Activated CD8-positive, alpha-beta T cell treated with anti-CD3 and anti-CD28 coated beads, Interleukin-2, amount 10 ng/mL, durations not matched to agents 7 days and 5 days (primary cell): ENCODE data around the gene TRIM59. TPM values are rescaled to one million over a fixed set of nuclear protein-coding genes. Genes with fewer than 3 reads are reported as not detected.
"Not testable (repeated sequence)": the region's sequence is repeated elsewhere in the genome, so short reads cannot be mapped to it uniquely, and the experiment has no call there.

Source experiments
- ATAC-seq: fragments of 150-1000 bp; cut with Tn5 transposase; one replicate; pipeline ENCODE4 v1.10.0; 2021; ENCODE audit warnings: moderate library complexity
- CTCF ChIA-PET: fragments of 350-600 bp; sonication (Branson Sonifier 250); formaldehyde crosslinking; loops from one replicate; lab custom pipeline; 2021; ENCODE audit warnings: antibody characterized with exemption; lab: Charles Lee
- POLR2A ChIA-PET: fragments of 350-600 bp; sonication (Branson Sonifier 250); formaldehyde crosslinking; loops from one replicate; lab custom pipeline; 2021; ENCODE audit warnings: antibody characterized with exemption; lab: Charles Lee
- DNase-seq: peaks from one replicate; pipeline ENCODE4 v3.0.0-alpha.2; 2020
- H3K27ac Mint-ChIP-seq: one replicate; pipeline ENCODE4 v1.8.0; 2021; ENCODE audit warnings: mild to moderate bottlenecking, mixed read lengths
- H3K27me3 Mint-ChIP-seq: one replicate; pipeline ENCODE4 v1.8.0; 2021; ENCODE audit warnings: low read depth, mixed read lengths
- H3K36me3 Mint-ChIP-seq: one replicate; pipeline ENCODE4 v1.8.0; 2021; ENCODE audit warnings: low read depth, mixed read lengths
- H3K4me1 Mint-ChIP-seq: one replicate; pipeline ENCODE4 v1.8.0; 2021; ENCODE audit warnings: low read depth, mixed read lengths
- H3K4me3 Mint-ChIP-seq: one replicate; pipeline ENCODE4 v1.8.0; 2021; ENCODE audit warnings: mild to moderate bottlenecking, mixed read lengths
- H3K9me3 Mint-ChIP-seq: one replicate; pipeline ENCODE4 v1.8.0; 2022; ENCODE audit warnings: mixed read lengths; ENCODE audit not compliant: insufficient read depth
- total RNA-seq, 2 experiments: library from RNA; stranded (reverse); gene quantifications; one replicate each; pipeline ENCODE4 v1.2.3, GENCODE V29; 2021

The TRIM59 gene
- total RNA-seq, 2 experiments from 2014 or later = 51.2 to 53.5 TPM

DNA sequence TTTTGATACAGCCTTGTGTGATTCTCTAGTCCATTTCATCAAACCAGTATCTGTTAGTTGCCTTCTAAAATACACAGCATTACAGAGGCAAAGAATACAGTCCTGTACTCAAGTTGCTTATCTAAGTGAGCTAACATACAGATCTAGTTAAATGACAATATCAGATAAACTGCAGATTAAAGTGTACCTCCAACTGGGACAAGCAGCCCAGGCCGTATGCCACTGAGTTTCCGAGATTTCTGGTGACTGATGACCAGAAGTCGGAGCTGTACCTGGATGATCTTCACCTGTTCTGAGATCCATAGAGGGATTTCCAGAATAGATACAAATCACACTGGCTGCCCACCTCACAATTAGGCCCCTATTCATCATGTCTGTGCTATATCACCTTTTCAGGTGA lies 6.3 kb upstream of the TRIM59 start:
- ChIA-PET CTCF (interaction anchor here (1.0 kb wide), 1 partner anchor 108 kb away, joined by 3 read pairs; no protein-coding TSS in a partner anchor), POLR2A (interaction anchor here (1.0 kb wide), 1 partner anchor 56 kb away, joined by 3 read pairs; no protein-coding TSS in a partner anchor)
- Mint-ChIP-seq H3K4me1 (peaks cover under 1% of the 10 kb centered on the region), H3K9me3 (no peaks in the 10 kb centered on the region), H3K4me3 (no peak overlapping the region), H3K27ac (no peak overlapping the region), H3K36me3 (no peaks in the 10 kb centered on the region), H3K27me3 (peaks cover 12% of the 10 kb centered on the region)
- DNase-seq (no peak), ATAC-seq (no peak)

DNA sequence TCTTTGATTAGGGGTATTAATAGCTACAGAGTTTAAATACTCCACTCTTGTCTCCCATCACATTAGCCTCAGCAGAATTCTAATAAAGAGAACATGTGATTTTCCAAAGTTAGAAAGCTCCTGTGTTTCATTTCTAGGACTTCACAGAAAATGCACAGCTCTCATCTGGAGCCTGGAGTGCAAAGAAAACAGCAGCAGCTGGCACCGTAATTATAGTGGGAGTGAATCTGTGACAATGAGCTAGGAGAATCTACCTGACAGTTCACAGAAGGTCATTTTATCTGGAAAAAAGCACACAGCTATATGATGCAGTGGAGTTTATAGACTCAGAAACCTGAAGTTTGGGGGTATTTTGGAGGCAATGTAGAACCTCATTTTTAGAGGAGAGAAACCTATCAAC lies 5.4 kb upstream of the TRIM59 start:
- Mint-ChIP-seq H3K4me3 (no peak overlapping the region), H3K4me1 (peaks cover 9% of the 10 kb centered on the region), H3K36me3 (peaks cover 6% of the 10 kb centered on the region), H3K27ac (no peak overlapping the region), H3K9me3 (no peaks in the 10 kb centered on the region), H3K27me3 (peaks cover 12% of the 10 kb centered on the region)
- no peak for DNase-seq
- ChIA-PET POLR2A (interaction anchor here (1.0 kb wide), 1 partner anchor 55 kb away, joined by 3 read pairs; no protein-coding TSS in a partner anchor), CTCF (interaction anchor here (1.0 kb wide), 1 partner anchor 109 kb away, joined by 3 read pairs; no protein-coding TSS in a partner anchor)
- no peak for ATAC-seq

GRCh38 chr3:160452251-160452650 lies 2.7 kb upstream of the TRIM59 start:
- ATAC-seq, DNase-seq, H3K9me3 Mint-ChIP-seq, H3K27ac Mint-ChIP-seq, H3K4me3 Mint-ChIP-seq, H3K27me3 Mint-ChIP-seq: not testable (repeated sequence)
- ChIA-PET POLR2A (interaction anchor here (0.5 kb wide), 1 partner anchor 327 kb away, joined by 4 read pairs; no protein-coding TSS in a partner anchor), CTCF (interaction anchor here (1.9 kb wide), 1 partner anchor 34 kb away, joined by 5 read pairs; no protein-coding TSS in a partner anchor)
- Mint-ChIP-seq H3K36me3 (peaks cover 24% of the 10 kb centered on the region), H3K4me1 (peaks cover 18% of the 10 kb centered on the region)

DNA sequence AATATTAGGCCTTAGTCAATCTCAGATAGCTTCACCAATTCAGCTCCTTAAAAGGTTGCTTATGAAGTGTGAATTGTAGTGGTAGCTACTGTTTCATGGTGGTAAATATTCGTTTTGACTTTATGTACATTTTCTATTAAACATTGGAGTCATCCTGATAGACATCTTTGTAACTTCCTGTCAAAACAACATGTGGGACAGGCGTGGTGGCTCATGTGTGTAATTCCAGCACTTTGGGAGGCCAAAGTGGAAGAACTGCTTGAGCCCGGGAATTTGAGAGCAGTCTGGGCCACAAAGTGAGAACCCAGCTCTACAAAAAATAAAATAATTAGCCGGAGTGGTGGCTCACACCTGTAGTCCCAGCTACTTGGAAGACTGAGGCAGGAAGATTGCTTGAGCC lies 2.0 kb upstream of the TRIM59 start:
- H3K27ac Mint-ChIP-seq = no peak overlapping the region
- H3K4me1 Mint-ChIP-seq = peaks cover 21% of the 10 kb centered on the region
- no peak overlapping the region for H3K4me3 Mint-ChIP-seq
- POLR2A ChIA-PET = interaction anchor here (2.1 kb wide), 1 partner anchor 48 kb away, joined by 9 read pairs; no protein-coding TSS in a partner anchor
- H3K27me3 Mint-ChIP-seq = peaks cover 3% of the 10 kb centered on the region
- CTCF ChIA-PET = interaction anchor here (1.3 to 2.1 kb wide), 3 partner anchors 32 to 38 kb away, joined by 3 to 5 read pairs (median 5); no protein-coding TSS in a partner anchor
- DNase-seq = no peak
- no peak for ATAC-seq
- H3K36me3 Mint-ChIP-seq = peaks cover 27% of the 10 kb centered on the region
- H3K9me3 Mint-ChIP-seq = no peaks in the 10 kb centered on the region

GRCh38 chr3:160450846-160451245 lies 1.3 kb upstream of the TRIM59 start:
- POLR2A ChIA-PET = interaction anchor here (1.0 to 4.0 kb wide), 7 partner anchors 9 to 114 kb away, joined by 3 to 76 read pairs (median 22); partner anchors contain the start of genes IFT80, KPNA4 and SMC4
- no peaks in the 10 kb centered on the region for H3K27me3 Mint-ChIP-seq
- peaks cover 33% of the 10 kb centered on the region for H3K36me3 Mint-ChIP-seq
- no peaks in the 10 kb centered on the region for H3K9me3 Mint-ChIP-seq
- DNase-seq (no peak), ATAC-seq (no peak)
- peak overlapping the region; percentile 98 for H3K27ac Mint-ChIP-seq
- H3K4me1 Mint-ChIP-seq = peaks cover 27% of the 10 kb centered on the region
- H3K4me3 Mint-ChIP-seq = peak overlapping the region; percentile 89
- CTCF ChIA-PET = interaction anchor here (1.0 to 2.1 kb wide), 5 partner anchors 33 to 567 kb away, joined by 3 to 5 read pairs (median 4); partner anchors contain the start of genes IFT80 and SMC4

- ChIA-PET CTCF (interaction anchor here (0.8 to 2.0 kb wide), 8 partner anchors 14 to 49 kb away, joined by 3 to 9 read pairs (median 4); partner anchors contain the start of gene SMC4), POLR2A (interaction anchor here (0.6 to 4.0 kb wide), 20 partner anchors 9 to 308 kb away, joined by 3 to 76 read pairs (median 5); partner anchors contain the start of genes IFT80, KPNA4 and SMC4)
- ATAC-seq (peak; percentile 57), DNase-seq (peak; percentile 70)
- Mint-ChIP-seq H3K27me3 (no peaks in the 10 kb centered on the region), H3K4me3 (peak overlapping the region; percentile 89), H3K9me3 (no peaks in the 10 kb centered on the region), H3K27ac (peak overlapping the region; percentile 98), H3K4me1 (peaks cover 39% of the 10 kb centered on the region), H3K36me3 (peaks cover 46% of the 10 kb centered on the region)
Measured at GRCh38 chr3:160448845-160449635, 546 bp downstream of the TRIM59 start.

DNA sequence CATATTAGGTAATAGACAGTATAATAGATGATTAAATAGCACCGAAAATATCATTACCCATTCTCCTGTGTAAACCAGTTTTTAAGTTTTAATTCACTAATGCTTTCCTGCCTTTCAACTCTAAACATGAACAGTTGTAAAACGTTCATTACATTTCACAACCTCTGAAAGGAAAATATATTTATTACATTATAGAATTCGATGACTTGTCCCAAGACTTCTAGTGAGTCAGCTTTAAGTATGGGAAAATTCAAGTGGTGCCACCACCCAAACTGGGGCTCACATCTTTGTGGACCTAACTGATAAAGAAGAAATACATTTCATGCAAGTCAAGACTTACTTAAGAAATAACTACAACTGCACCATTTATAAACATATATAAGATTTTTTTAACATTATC lies 2.0 kb downstream of the TRIM59 start:
- Mint-ChIP-seq H3K36me3 (peaks cover 59% of the 10 kb centered on the region), H3K27me3 (no peaks in the 10 kb centered on the region), H3K4me3 (peak overlapping the region; percentile 89), H3K4me1 (peaks cover 51% of the 10 kb centered on the region), H3K9me3 (no peaks in the 10 kb centered on the region), H3K27ac (no peak overlapping the region)
- ChIA-PET POLR2A (interaction anchor here (4.0 kb wide), 1 partner anchor 48 kb away, joined by 76 read pairs; the partner anchor contains the start of genes IFT80 and SMC4), CTCF (interaction anchor here (2.0 kb wide), 1 partner anchor 12 kb away, joined by 9 read pairs; no protein-coding TSS in a partner anchor)
- ATAC-seq (no peak), DNase-seq (no peak)

- CTCF ChIA-PET = no interaction called here
- Mint-ChIP-seq H3K27ac (no peak overlapping the region), H3K9me3 (no peaks in the 10 kb centered on the region), H3K4me1 (peaks cover 59% of the 10 kb centered on the region), H3K36me3 (peaks cover 66% of the 10 kb centered on the region), H3K4me3 (peak overlapping the region; percentile 51), H3K27me3 (no peaks in the 10 kb centered on the region)
- ATAC-seq = no peak
- DNase-seq = no peak
- POLR2A ChIA-PET = interaction anchor here (1.0 to 1.1 kb wide), 2 partner anchors 16 to 37 kb away, joined by 3 read pairs; no protein-coding TSS in a partner anchor
Measured at GRCh38 chr3:160446522-160447056, 3.0 kb downstream of the TRIM59 start.

- Mint-ChIP-seq H3K36me3 (peaks cover 69% of the 10 kb centered on the region), H3K9me3 (no peaks in the 10 kb centered on the region), H3K27ac (peak overlapping the region; percentile 56), H3K27me3 (no peaks in the 10 kb centered on the region), H3K4me1 (peaks cover 59% of the 10 kb centered on the region), H3K4me3 (peak overlapping the region; percentile 36)
- ChIA-PET CTCF (no interaction called here), POLR2A (interaction anchor here (0.7 to 1.1 kb wide), 3 partner anchors 11 to 36 kb away, joined by 3 to 4 read pairs (median 3); no protein-coding TSS in a partner anchor)
- ATAC-seq (no peak), DNase-seq (no peak)
Measured at GRCh38 chr3:160445854-160446253, 3.7 kb downstream of the TRIM59 start.

GRCh38 chr3:160444411-160444810 lies 5.2 kb downstream of the TRIM59 start:
- no peak overlapping the region for H3K27ac Mint-ChIP-seq
- H3K4me3 Mint-ChIP-seq = no peak overlapping the region
- peaks cover 56% of the 10 kb centered on the region for H3K4me1 Mint-ChIP-seq
- no peak for ATAC-seq
- H3K9me3 Mint-ChIP-seq = no peaks in the 10 kb centered on the region
- ChIA-PET CTCF (no interaction called here), POLR2A (no interaction called here)
- H3K36me3 Mint-ChIP-seq = peaks cover 73% of the 10 kb centered on the region
- H3K27me3 Mint-ChIP-seq = no peaks in the 10 kb centered on the region
- no peak for DNase-seq

- Mint-ChIP-seq H3K9me3 (no peaks in the 10 kb centered on the region), H3K27ac (no peak overlapping the region), H3K27me3 (no peaks in the 10 kb centered on the region), H3K4me3 (no peak overlapping the region), H3K4me1 (peaks cover 70% of the 10 kb centered on the region), H3K36me3 (peaks cover 76% of the 10 kb centered on the region)
- CTCF ChIA-PET = no interaction called here
- DNase-seq = no peak
- POLR2A ChIA-PET = interaction anchor here (3.8 kb wide), 1 partner anchor 9 kb away, joined by 31 read pairs; the partner anchor contains the start of gene TRIM59
- no peak for ATAC-seq
Measured at GRCh38 chr3:160440687-160441086, 8.9 kb downstream of the TRIM59 start.
